Panc1 (cell line): Measurements from ENCODE around the gene PPTC7. TPM values are rescaled to one million over a fixed set of nuclear protein-coding genes. Genes with fewer than 3 reads are reported as not detected.
"Not testable (repeated sequence)": the region's sequence is repeated elsewhere in the genome, so short reads cannot be mapped to it uniquely, and the experiment has no call there.

ENCODE experiments used
- ATAC-seq: fragments of 200-7000 bp; cut with Tn5 transposase; 2 replicates; pipeline ENCODE4 v1.9.1; 2020; ENCODE audit warnings: mild to moderate bottlenecking, moderate library complexity
- BruUV-seq: library from RNA; stranded (reverse); fragments of 400-500 nt; replicated peaks from 2 replicates; lab custom pipeline; 2021; lab: Mats Ljungman, UMichigan
- CTCF ChIA-PET: fragments of 300-600 bp; sonication (Branson Sonifier 250); formaldehyde crosslinking; loops from one replicate; lab custom pipeline; 2022; ENCODE audit warnings: antibody characterized with exemption; lab: Charles Lee
- POLR2A ChIA-PET: fragments of 300-600 bp; sonication (Branson Sonifier 250); formaldehyde crosslinking; loops from one replicate; lab custom pipeline; 2022; ENCODE audit warnings: antibody characterized with exemption; lab: Charles Lee
- DNase-seq: peaks from one replicate; pipeline ENCODE4 v3.0.0-alpha.2; 2010; ENCODE audit warnings: low read depth, low spot score
- H3K27ac ChIP-seq: 2 replicates; pipeline ENCODE4 v1.5.1; 2011; ENCODE audit warnings: mild to moderate bottlenecking, low read length, inconsistent platforms
- H3K27me3 ChIP-seq: fragments of 200-500 bp; sonication (Bioruptor generic); 2 replicates; pipeline ENCODE4 v1.6.0; 2014; ENCODE audit warnings: low read length, inconsistent platforms; ENCODE audit not compliant: control insufficient read depth, insufficient read depth
- H3K36me3 ChIP-seq: fragments of 200-500 bp; sonication (Bioruptor generic); 2 replicates; pipeline ENCODE4 v1.5.1; 2014; ENCODE audit warnings: inconsistent platforms, mild to moderate bottlenecking, low read length, moderate library complexity; ENCODE audit not compliant: control insufficient read depth, insufficient read depth
- H3K4me1 ChIP-seq: 2 replicates; pipeline ENCODE4 v1.5.1; 2011; ENCODE audit warnings: inconsistent platforms, mild to moderate bottlenecking, low read length, moderate library complexity; ENCODE audit not compliant: control insufficient read depth, insufficient read depth
- H3K4me3 ChIP-seq, 2 experiments: 2 replicates each; pipeline ENCODE4 v1.5.1; 2011 to 2012; ENCODE audit warnings: low read depth in 2 of 2, low read length in 2 of 2, mild to moderate bottlenecking in 2 of 2, inconsistent platforms in 1 of 2, moderate library complexity in 1 of 2
- H3K9me3 ChIP-seq: fragments of 200-500 bp; sonication (Bioruptor generic); 2 replicates; pipeline ENCODE4 v1.5.1; 2014; ENCODE audit warnings: low read depth, mild to moderate bottlenecking, inconsistent platforms, low read length, moderate library complexity; ENCODE audit not compliant: control insufficient read depth, insufficient read depth
- POLR2AphosphoS5 ChIP-seq: IDR thresholded peaks from 2 replicates; pipeline ENCODE4 v1.6.1; 2012; ENCODE audit warnings: mild to moderate bottlenecking, low read depth, low read length, moderate library complexity
- SIN3A ChIP-seq: IDR thresholded peaks from 2 replicates; pipeline ENCODE4 v1.6.1; 2012; ENCODE audit warnings: low read depth, mild to moderate bottlenecking, low read length, moderate library complexity, borderline replicate concordance; ENCODE audit not compliant: insufficient read depth
- TCF7L2 ChIP-seq: IDR thresholded peaks from 2 replicates; pipeline ENCODE4 v1.6.1; 2011; ENCODE audit warnings: mild to moderate bottlenecking, low read depth, low read length, inconsistent platforms
- in situ Hi-C: cut with HindIII; loops from 2 replicates; pipeline ENCODE4 v1.10.0; 2016; ENCODE audit warnings: low sequenced_read_pairs, low pct_unique_long_range_greater_than_20kb
- intact Hi-C: fragments of 100-400 bp; cut with micrococcal nuclease; formaldehyde crosslinking; loops from one replicate; pipeline ENCODE4 v1.10.0; 2022; ENCODE audit not compliant: unreplicated experiment
- total RNA-seq: library from RNA; stranded (reverse); gene quantifications from one replicate; pipeline ENCODE4 v1.2.1, GENCODE V29; 2021; ENCODE audit not compliant: unreplicated experiment
- TF ChIP-seq, protein P1 (sequence below): fragments of 450-650 bp; IDR thresholded peaks from 2 replicates; pipeline ENCODE4 v1.5.1; 2017; ENCODE audit warnings: mild to moderate bottlenecking
- TF ChIP-seq, protein P2 (sequence below), 2 experiments: IDR thresholded peaks; 2 replicates each; pipeline ENCODE4 v1.6.1; 2011 to 2012; ENCODE audit warnings: low read depth in 2 of 2, control low read depth in 1 of 2, low read length in 1 of 2, mild to moderate bottlenecking in 1 of 2, moderate library complexity in 1 of 2; ENCODE audit not compliant: insufficient read depth in 1 of 2

Gene PPTC7
- total RNA-seq, 1 experiment from 2014 or later, result 18.4 TPM

DNA sequence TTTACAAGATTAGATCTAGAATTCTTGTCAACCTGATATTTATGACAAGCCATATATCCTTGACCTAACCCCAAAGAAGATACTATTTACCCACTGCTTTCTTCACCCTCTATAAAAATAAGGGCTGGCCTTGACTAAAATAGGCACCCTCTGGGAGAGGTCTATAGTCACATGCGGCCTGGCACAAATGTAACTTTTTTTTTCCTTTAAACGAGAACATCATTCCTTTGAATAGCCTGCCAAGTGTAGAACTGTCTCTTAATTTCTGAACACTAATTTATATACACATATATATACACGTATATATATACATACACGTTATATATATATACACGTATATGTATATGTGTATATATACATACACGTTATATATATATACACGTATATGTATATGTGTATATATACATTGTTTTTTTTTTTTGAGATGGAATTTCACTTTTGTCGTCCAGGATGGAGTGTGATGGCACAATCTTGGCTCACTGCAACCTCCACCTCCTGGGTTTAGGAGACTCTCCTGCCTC, 18.6 kb downstream of the PPTC7 start:
- in situ Hi-C loops, result no loop called here

DNA sequence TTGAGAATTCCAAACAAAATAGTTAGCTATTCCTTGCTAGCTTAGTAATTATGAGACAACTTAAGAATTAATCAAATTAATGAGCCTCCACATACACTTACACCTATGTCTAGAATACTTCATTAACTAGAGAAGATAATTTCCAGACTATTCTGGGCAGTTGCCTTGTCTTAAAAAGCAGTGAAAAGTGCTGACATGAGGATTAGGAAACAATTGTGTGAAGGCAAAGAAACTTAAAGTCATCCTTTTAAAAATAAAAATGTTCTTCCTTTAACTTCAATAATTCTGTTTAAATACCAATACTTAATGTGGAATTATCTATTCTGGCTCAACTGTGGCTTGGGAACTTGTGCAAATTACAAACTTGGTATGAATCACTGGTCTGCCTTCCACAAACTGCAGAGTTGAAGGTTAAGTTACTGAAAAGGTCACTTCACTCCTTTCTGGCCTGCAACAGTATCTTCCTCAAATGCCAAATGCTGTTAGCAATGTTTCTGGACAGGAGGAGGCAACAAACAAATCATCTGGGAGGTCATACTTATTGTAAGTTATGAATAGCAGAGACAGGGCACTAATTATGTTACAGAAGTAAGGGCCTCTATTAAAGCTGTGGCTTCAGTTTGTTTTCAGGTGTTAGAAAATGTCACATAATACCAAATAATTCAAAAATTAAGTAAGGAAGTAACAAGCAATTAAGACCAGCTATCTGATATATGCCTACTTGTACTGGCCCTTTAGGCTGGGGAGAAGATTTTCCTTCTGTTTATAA, 19.2 kb downstream of the PPTC7 start:
- ChIA-PET POLR2A (interaction anchor here (0.6 to 0.7 kb wide), 2 partner anchors 166 to 265 kb away, joined by 3 to 11 read pairs; no protein-coding TSS in a partner anchor), CTCF (interaction anchor here (0.6 kb wide), 1 partner anchor 34 kb away, joined by 3 read pairs; no protein-coding TSS in a partner anchor)
- Histone ChIP-seq H3K36me3 (no peaks in the 10 kb centered on the region), H3K27me3 (no peaks in the 10 kb centered on the region), H3K9me3 (no peaks in the 10 kb centered on the region), H3K27ac (no peak overlapping the region), H3K4me3 (no peak overlapping the region), H3K4me1 (peaks cover 19% of the 10 kb centered on the region; the same call in 1 of the 2 replicates)
- ATAC-seq (no peak), DNase-seq (no peak)
- intact Hi-C loops, result no loop called here
- TSS peak; percentile 33 for BruUV-seq
- no peak for TF ChIP-seq SIN3A
- TF ChIP-seq POLR2AphosphoS5, result no peak
- TF ChIP-seq, protein P1, sequence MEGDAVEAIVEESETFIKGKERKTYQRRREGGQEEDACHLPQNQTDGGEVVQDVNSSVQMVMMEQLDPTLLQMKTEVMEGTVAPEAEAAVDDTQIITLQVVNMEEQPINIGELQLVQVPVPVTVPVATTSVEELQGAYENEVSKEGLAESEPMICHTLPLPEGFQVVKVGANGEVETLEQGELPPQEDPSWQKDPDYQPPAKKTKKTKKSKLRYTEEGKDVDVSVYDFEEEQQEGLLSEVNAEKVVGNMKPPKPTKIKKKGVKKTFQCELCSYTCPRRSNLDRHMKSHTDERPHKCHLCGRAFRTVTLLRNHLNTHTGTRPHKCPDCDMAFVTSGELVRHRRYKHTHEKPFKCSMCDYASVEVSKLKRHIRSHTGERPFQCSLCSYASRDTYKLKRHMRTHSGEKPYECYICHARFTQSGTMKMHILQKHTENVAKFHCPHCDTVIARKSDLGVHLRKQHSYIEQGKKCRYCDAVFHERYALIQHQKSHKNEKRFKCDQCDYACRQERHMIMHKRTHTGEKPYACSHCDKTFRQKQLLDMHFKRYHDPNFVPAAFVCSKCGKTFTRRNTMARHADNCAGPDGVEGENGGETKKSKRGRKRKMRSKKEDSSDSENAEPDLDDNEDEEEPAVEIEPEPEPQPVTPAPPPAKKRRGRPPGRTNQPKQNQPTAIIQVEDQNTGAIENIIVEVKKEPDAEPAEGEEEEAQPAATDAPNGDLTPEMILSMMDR, result no peak
- TF ChIP-seq, protein P2, sequence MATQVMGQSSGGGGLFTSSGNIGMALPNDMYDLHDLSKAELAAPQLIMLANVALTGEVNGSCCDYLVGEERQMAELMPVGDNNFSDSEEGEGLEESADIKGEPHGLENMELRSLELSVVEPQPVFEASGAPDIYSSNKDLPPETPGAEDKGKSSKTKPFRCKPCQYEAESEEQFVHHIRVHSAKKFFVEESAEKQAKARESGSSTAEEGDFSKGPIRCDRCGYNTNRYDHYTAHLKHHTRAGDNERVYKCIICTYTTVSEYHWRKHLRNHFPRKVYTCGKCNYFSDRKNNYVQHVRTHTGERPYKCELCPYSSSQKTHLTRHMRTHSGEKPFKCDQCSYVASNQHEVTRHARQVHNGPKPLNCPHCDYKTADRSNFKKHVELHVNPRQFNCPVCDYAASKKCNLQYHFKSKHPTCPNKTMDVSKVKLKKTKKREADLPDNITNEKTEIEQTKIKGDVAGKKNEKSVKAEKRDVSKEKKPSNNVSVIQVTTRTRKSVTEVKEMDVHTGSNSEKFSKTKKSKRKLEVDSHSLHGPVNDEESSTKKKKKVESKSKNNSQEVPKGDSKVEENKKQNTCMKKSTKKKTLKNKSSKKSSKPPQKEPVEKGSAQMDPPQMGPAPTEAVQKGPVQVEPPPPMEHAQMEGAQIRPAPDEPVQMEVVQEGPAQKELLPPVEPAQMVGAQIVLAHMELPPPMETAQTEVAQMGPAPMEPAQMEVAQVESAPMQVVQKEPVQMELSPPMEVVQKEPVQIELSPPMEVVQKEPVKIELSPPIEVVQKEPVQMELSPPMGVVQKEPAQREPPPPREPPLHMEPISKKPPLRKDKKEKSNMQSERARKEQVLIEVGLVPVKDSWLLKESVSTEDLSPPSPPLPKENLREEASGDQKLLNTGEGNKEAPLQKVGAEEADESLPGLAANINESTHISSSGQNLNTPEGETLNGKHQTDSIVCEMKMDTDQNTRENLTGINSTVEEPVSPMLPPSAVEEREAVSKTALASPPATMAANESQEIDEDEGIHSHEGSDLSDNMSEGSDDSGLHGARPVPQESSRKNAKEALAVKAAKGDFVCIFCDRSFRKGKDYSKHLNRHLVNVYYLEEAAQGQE (IDR thresholded peaks at IDR 0.05; ENCODE audit: insufficient read depth in 1 of 2, low read depth in 2 of 2, low read length in 1 of 2), result no peak
- no peak for TF ChIP-seq TCF7L2
- in situ Hi-C loops, result no loop called here

More for the DNA sequence above, 18.6 kb downstream of the PPTC7 start:
- ATAC-seq (no peak), DNase-seq (no peak)
- intact Hi-C loops, result no loop called here
- CTCF ChIA-PET, result interaction anchor here (0.6 kb wide), 1 partner anchor 33 kb away, joined by 3 read pairs; no protein-coding TSS in a partner anchor
- H3K9me3 ChIP-seq, result no peaks in the 10 kb centered on the region
- H3K27ac ChIP-seq, result no peak overlapping the region
- peaks cover 19% of the 10 kb centered on the region; the same call in 1 of the 2 replicates for H3K4me1 ChIP-seq
- no peaks in the 10 kb centered on the region for H3K36me3 ChIP-seq
- no peaks in the 10 kb centered on the region for H3K27me3 ChIP-seq
- H3K4me3 ChIP-seq, result no peak overlapping the region
- TF ChIP-seq, protein P2 (IDR thresholded peaks at IDR 0.05; ENCODE audit: insufficient read depth in 1 of 2, low read depth in 2 of 2, low read length in 1 of 2), result no peak
- POLR2A ChIA-PET, result no interaction called here
- BruUV-seq, result no TSS peak

DNA sequence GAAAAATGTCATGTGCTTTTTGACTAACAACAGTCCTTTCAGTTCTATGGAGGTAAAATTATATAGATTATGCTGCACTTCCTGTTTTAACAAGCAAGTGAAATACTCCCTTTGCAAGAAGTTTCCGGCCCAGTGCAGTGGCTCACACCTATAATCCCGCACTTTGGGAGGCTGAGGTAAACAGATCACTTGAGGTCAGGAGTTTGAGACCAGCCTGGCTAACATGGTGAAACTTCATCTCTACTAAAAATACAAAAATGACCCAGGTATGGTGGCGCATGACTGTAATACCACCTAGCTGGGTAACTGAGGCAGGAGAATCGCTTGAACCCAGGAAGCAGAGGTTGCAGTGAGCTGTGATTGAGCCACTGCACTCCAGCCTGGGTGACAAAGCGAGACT, 20.7 kb downstream of the PPTC7 start:
- CTCF ChIA-PET, in situ Hi-C loops, ATAC-seq, POLR2A ChIA-PET, H3K4me3 ChIP-seq, BruUV-seq, H3K27me3 ChIP-seq, H3K27ac ChIP-seq, H3K9me3 ChIP-seq, intact Hi-C loops, H3K36me3 ChIP-seq, DNase-seq: not testable (repeated sequence)
- H3K4me1 ChIP-seq, result peaks cover 19% of the 10 kb centered on the region; the same call in 1 of the 2 replicates
